DMS114 treated with DMSO at 0.1 percent for 48 hours (cell line): Measurements from ENCODE around the gene RASGRF1.

Experiments used
- DNase-seq: peaks from one replicate; lab custom pipeline; 2025; ENCODE audit not compliant: unreplicated experiment; lab: John Stamatoyannopoulos, UW

RASGRF1 gene

DNA sequence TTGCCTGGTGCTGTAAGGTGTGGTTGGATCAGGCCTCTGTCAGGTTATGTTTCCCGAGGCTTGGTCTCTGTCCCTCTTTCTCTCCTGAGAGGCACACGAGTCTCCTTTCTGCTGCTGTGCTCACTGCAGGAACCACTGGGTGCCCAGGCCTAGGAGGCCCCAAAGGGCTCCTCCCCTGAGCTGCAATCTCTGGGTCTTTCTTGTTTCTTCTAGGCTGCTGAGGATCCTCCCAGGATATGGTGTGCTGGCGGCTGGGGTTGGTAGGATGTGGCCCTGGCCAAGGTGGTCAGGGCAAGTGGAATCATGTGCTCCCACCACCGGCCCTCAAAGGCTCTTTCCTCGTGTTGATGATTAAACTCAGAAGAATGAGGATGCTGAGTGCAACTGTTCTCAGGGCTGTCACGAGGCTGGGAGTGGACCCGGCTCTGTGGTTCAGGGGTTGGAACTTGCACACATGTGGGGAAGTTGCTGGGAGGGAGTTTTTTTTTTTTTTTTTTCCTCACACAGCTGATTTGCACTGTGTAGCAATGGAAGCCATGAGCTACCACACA lies 102.1 kb downstream of the RASGRF1 start:
- DNase-seq, result no peak

GRCh38 chr15:78987556-78988360 lies 102.8 kb downstream of the RASGRF1 start:
- no peak for DNase-seq

DNA sequence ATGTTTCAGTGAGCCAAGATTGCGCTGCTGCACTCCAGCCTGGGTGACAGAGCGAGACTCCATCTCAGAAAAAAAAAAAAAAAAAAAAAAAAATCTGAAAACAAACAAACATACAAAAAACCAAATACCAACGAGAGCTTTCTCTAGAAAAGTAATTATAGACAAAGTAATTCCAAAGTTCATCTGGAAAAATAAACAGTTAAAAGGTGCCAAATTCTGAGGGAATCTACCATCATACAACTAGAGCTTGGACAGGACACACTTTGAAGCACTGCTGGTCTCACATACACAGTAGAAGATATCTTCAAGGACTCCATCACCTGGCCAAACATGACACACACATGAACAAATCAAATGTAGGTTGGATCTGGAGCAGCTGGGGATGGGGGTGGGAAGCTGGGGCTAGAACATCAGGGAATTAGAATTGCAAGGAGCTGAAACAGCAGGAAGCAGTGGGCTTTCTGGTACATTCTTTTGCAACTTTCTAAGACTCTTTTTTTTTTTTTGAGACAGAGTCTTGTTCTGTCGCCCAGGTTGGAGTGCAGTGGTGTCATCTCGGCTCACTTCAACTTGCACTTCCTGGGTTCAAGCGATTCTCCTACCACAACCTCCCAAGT lies 104.6 kb downstream of the RASGRF1 start:
- DNase-seq, result no peak

- DNase-seq, result no peak
Measured at GRCh38 chr15:78984041-78984440, 106.5 kb downstream of the RASGRF1 start.

DNA sequence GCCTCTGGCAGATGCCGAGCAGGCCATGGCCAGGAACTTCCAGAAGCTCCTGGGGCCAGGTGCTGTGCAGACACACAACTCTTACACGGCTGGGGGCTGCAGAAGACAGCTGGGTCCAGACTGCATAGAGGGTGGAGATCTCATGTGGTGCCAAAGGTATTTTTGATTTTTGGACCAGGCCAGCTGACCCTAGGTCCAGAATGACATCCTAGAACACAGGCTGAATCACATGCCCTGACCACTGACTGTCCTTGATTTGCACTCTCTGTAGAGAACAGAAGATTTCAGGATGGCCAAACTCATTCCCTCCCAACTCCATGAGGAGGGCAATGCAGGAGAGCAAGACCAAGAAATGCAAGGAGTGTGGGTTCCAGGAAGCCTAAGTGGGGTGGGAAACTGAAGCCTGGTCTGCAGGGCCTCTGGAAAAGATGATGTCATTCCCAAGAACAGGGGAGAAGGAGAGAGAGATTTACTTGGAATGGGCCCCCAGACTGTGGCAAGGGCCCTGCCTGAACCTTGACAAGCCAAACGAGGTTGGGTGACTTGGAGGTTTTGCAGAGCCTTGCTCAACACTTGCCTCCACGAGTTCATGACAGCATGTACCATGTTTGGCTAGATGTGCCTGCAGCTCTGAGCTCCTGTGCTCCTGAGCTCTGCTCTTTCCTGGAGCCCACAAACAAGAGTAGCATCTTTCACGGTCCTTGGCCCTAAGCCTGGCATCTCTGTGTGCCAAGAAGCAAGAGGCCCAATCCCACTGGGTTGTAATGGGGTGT lies 107.2 kb downstream of the RASGRF1 start:
- no peak for DNase-seq

GRCh38 chr15:78982736-78983135 lies 107.8 kb downstream of the RASGRF1 start:
- no peak for DNase-seq

GRCh38 chr15:78981532-78982313 lies 108.9 kb downstream of the RASGRF1 start:
- no peak for DNase-seq

- DNase-seq, result peak; percentile 48
Measured at GRCh38 chr15:78979456-78980320, 110.9 kb downstream of the RASGRF1 start.

GRCh38 chr15:78978601-78979179 lies 111.9 kb downstream of the RASGRF1 start:
- no peak for DNase-seq

- DNase-seq, result no peak
Measured at GRCh38 chr15:78977591-78978347, 112.8 kb downstream of the RASGRF1 start.

GRCh38 chr15:78977091-78977571 lies 113.4 kb downstream of the RASGRF1 start:
- no peak for DNase-seq

DNA sequence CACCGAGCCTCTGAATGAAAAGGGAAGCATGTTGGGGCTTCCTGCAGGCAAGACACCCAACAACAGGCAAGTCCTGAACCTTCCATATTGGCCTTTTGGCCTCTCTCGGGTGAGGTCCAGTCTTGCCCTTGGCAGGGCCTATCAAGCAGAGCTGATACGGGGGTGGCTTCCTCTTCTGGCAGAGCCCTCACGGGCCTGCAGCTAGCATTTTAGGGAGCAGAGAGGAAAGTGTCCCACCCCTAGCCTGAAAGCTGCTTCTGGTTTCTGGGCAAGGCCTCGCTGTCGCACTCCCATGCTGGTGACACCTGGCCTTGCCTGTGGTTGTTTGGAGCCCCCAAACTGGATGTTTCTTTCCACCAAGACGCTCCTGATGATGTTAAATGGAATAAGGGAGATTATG lies 113.9 kb downstream of the RASGRF1 start:
- no peak for DNase-seq

DNA sequence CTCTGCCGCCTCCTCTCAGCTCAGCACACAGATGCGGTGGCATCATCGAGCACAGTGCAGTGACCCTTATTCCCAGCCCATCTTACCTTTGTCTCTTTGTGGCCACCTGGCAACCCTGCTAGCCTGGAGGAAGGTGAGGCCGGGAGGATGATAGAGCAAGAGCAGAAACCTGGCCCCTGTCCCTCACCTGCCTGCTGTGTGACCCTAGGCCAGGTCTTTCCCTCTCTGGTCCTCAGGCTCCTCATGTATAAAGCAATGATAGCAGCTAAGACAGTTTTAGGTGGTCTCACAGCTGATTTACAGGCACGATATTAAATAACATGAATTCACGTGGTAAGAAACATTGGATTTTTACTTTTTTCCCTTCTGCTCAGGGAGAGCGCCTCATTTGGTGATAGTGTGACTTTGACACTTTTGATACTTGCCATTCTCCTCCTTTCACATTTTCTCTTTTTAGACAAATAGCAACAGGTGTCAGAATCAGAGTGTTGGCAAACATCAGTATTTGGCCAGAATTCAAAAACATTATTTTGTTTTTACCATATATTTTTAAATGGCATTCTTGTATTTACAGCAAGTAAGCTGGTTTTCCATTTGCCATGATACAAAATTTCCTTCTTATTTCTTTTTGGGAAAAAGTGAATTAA lies 116.2 kb downstream of the RASGRF1 start:
- DNase-seq, result no peak

- DNase-seq, result no peak
Measured at GRCh38 chr15:78969687-78970349, 120.8 kb downstream of the RASGRF1 start.

DNA sequence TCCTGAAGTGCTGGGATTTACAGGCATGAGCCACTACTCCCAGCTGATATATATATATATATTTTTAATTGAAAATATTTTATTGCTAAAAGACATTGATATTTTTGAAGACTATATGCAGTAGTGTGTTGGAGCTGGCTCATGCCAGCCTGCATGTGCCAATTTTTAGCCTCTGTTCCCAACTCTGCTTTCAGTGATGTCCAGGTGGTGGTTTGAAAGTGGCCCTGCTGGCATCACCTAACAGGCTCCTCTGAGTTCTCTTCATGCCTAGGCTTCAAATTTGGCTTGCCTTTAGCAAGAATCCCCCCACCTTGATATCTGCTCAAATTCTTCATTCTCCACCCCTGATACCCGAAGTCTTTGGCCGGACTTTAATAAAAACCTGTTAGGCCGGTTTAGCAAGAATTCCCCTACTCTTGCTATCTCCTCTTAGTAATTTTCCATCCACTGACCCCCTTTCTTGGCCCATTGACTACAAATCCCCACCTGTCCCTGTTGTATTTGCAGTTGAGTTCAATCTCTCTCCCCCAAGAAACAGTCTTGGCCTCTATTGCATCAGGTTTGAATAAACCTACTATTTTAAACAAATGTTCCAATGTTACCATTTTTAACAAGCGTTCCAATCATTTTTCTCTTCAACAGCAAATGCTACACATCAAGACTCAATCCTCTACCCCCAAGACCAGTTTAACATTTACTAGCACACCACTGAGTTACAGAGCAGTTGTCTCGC lies 121.9 kb downstream of the RASGRF1 start:
- no peak for DNase-seq

DNA sequence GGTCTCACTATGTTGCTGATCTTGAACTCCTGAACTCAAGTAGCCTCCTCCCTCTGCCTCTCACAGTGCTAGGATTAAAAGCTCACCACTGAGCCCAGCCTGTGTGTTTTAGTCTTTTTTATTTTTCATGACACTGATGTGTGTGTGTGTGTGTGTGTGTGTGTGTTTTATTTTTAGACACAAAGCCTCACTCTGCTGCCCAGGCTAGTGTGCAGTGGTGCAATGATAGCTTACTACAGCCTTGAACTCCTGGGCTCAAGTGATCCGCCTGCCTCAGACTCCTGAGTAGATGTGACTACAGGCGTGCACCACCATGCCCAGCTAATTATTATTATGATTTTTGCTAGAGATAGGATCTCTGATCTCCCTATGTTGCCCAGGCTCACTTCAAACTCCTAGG lies 122.5 kb downstream of the RASGRF1 start:
- DNase-seq, result no peak

DNA sequence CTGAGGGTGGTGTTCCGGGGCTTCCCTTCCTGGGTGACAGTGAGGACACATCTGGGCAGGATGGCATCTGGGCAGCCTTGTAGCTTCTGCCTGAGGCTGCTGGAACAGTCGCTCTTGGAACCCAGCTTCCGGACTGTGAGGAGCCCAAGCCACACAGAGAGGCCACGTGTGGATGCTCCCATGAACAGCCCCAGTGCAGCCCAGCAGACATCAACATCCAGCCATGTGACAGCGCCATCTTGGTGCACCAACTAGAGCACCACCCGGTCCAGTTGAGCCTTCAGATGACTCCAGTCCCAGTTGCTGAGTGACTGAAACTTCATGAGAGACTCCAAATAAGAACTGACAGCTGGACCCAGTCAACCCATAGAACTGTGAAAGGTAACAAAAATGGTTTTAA lies 130.3 kb downstream of the RASGRF1 start:
- no peak for DNase-seq
